HG03095 (cell line): ENCODE results near the gene VSIG2.

Experiments used
- ATAC-seq: cut with Tn5 transposase; IDR thresholded peaks from one replicate; pipeline ENCODE4 v1.9.1; 2021; ENCODE audit warnings: moderate library complexity; ENCODE audit not compliant: unreplicated experiment

VSIG2 gene

GRCh38 chr11:124748481-124749343 lies 3.3 kb downstream of the VSIG2 start:
- ATAC-seq, result no peak

DNA sequence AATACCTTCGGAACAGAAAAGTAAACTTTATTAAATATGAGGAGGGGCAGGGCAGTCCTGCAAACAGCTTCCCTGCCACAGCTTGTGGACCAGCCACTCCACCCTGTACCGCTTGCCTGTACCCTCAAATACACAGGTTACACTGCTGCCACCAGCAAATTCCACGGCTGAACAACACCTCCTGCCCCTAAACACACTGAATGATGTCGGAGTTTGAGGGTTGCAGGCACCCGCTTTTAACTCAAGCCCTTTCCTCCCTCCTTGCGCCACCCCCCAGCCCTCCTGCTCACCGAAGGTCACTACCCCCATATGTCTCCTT lies 4.0 kb downstream of the VSIG2 start:
- ATAC-seq, result no peak

GRCh38 chr11:124747406-124748099 lies 4.5 kb downstream of the VSIG2 start:
- ATAC-seq, result no peak

GRCh38 chr11:124746621-124747243 lies 5.3 kb downstream of the VSIG2 start:
- ATAC-seq, result peak; percentile 89

- peak; percentile 16 for ATAC-seq
Observed at GRCh38 chr11:124745835-124746620, 6.0 kb downstream of the VSIG2 start.

DNA sequence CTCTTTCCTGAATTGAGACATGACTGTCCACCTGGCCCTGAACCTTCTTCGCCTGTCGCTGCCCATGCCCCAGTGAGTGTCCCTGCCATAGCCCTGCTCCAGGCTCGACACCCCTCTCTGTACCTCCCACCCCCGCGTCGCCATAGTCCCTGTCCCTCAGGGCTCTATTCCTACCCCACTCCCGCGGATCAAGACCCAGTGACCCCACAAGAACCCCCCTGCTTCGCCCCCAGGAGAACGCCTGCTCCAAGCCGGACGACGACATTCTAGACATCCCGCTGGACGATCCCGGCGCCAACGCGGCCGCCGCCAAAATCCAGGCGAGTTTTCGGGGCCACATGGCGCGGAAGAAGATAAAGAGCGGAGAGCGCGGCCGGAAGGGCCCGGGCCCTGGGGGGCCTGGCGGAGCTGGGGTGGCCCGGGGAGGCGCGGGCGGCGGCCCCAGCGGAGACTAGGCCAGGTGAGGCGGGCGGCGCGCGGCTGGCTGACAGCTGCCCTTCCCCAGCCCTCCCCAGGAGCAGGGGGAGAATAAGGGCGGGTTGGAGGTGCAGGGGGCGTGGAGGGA lies 6.7 kb downstream of the VSIG2 start:
- no peak for ATAC-seq

DNA sequence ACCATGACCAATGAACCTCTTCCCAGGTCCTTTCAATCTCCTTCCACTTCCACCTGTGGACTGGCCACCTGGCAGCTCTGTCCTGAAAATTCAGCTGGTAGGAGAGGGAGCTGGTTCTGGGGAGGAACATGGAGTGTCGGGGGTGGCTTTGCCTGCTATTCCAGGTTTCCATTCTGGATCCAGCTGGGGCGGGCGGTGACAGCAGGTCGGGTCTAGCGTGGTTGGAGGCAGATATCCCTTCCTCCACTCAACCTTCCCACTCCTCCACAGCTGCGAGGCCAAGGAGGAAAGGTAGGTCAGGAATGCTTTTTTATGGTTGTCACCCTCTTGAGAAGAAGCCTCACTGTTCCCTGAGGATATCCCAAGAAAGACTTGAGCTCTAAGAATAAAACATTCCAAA lies 9.0 kb downstream of the VSIG2 start:
- ATAC-seq, result no peak

GRCh38 chr11:124742555-124742954 lies 9.5 kb downstream of the VSIG2 start:
- ATAC-seq, result no peak

DNA sequence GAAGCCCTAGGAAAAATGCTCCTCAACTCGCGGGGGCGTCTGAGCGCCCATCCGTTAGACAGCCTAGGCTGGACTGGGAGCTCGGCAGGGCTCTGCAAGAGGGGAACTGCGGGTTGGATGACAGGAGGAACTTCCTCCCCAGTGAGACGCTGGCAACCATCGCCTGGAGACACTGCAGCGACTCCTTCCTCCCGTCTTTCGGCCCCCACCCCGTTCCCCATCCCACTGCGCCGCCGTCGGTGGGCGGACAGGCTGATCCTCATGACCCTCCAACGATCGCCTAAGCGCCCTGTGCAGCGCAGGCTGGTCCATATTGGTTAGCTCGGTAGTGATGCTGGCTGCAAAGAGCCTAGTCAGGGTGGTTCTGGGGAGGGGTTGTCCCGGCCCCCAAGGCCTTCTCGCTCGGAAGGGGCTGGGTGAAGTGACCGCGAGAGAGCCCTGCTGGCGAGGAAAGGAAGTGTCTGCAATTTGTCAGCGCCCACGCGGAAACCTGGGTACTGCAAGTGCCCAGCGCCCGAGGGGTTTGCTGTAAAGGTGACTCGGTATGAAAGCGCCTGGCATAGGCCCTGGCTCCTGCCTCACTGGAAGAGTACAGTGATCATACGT lies 11.7 kb downstream of the VSIG2 start:
- ATAC-seq, result peak; percentile 28

DNA sequence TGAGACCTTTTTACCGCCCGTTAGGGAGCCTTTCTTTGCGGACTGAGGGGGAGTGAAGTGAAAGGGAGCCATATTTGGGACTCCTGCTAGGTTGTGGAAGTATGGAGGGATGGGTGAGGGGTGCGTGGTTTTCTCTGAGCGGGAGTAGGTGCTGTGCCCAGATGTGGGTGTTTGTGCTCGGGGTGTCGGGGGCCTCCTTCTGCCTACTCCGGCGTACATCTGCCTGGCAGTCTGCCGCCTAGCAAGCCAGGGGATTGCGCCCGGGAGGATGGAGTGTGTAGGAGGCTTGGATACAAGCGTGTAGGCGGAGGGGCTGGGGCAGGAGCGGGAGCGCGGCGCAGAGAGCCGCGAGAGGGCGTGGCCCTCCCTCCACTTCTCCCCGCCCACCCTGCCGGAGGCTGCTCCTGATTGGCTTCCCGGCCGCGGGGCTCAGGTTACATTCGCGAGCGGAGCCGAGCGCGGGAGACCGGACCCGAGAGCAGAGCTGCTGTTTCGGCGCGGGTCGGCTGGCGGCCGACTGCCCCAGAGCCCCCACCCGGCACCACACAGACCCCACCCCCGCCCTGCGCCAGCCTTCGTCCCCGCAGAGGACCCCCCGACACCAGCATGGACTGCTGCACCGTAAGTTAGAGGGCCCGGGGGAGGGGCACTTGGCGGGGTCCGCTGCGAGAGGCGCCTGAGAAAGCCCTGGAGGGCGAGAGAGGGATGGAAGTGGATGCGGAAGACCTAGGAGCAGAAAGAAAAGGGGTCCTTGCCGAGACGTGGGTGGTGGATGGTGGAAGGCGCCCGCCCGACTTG lies 12.4 kb downstream of the VSIG2 start, which contains the start of gene NRGN:
Gene NRGN (plus strand): TSS at position 464 of the 798 bp plus-strand sequence. CDS start 143 bp downstream, at position 607.
- peak; percentile 98 for ATAC-seq

- ATAC-seq, result no peak
Observed at GRCh38 chr11:124738713-124739478, 13.2 kb downstream of the VSIG2 start.

DNA sequence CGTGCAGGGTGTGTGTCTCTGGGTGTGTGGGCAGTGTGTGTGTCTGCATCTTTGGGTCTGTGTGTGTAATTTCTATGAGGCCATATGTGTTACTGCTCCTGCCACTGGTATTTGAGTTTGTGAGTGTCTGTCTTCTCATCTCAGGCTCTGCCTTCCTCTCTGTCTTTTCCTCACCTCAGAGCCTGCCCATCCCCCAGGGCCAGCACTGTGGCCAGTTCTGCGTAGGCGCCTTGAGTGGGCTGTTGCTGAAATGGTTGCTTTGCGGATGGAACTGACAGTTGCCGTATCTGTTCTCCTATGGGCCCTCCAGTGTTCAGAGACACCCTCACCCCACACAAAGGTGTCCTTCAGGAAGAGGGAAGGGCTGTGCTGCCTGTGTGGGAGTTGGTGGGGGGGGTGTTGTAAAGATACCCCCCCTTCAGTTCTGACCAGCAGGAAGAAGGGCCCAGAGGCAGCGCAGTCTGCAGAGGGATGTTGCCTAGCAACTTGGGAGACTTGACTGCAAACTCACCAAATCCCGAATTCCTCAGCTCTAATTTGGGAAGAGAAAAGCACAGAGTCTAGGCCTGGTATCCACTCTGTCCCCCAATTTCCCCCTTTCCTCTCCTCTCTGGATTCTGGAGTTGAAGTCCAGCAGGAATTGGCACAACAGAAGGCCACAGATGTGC lies 14.3 kb downstream of the VSIG2 start:
- no peak for ATAC-seq

GRCh38 chr11:124736736-124737135 lies 15.3 kb downstream of the VSIG2 start:
- no peak for ATAC-seq

GRCh38 chr11:124732230-124732629 lies 19.8 kb downstream of the VSIG2 start:
- no peak for ATAC-seq

GRCh38 chr11:124729571-124729970 lies 22.5 kb downstream of the VSIG2 start:
- ATAC-seq, result no peak

- no peak for ATAC-seq
Observed at GRCh38 chr11:124728134-124728533, 23.9 kb downstream of the VSIG2 start.

- no peak for ATAC-seq
Observed at GRCh38 chr11:124727474-124727873, 24.6 kb downstream of the VSIG2 start.

DNA sequence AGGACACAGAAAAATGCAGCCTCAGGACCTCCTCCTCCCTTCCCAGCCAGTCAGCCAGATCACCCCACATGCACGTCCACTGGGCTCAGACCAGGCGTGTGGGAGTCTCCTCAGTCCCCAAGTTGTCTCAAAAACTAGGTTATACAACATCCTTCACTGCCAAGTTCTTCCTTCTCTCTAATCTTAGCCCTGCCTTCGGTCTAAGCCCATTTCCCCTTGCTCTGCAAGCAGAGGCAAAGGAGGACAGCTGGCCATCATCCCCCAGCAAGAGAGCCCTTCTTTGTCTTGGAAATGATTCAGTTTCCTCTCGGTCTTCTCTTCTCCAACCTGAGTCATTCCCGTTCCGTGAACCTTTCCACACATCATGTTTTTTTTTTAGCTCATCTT lies 26.3 kb downstream of the VSIG2 start:
- ATAC-seq, result no peak
